LNCAP (cell line): ENCODE measurements around the gene BRI3.

ENCODE experiments used
- CTCF ChIP-seq: fragments of 450-650 bp; IDR thresholded peaks from 2 replicates; pipeline ENCODE4 v1.5.1; 2017; ENCODE audit warnings: mild to moderate bottlenecking

The BRI3 gene

GRCh38 chr7:98305951-98306535 lies 24.6 kb downstream of the BRI3 start:
- no peak for TF ChIP-seq CTCF

- no peak for TF ChIP-seq CTCF
Observed at GRCh38 chr7:98307971-98308466, 26.5 kb downstream of the BRI3 start.

- TF ChIP-seq CTCF = no peak
Observed at GRCh38 chr7:98309566-98309965, 28.1 kb downstream of the BRI3 start.

- TF ChIP-seq CTCF = no peak
Observed at GRCh38 chr7:98312201-98312600, 30.7 kb downstream of the BRI3 start.

GRCh38 chr7:98314469-98314868 lies 33.0 kb downstream of the BRI3 start:
- no peak for TF ChIP-seq CTCF

- TF ChIP-seq CTCF = no peak
Observed at GRCh38 chr7:98315318-98315993, 34.0 kb downstream of the BRI3 start.

- TF ChIP-seq CTCF = no peak
Observed at GRCh38 chr7:98317366-98318040, 36.0 kb downstream of the BRI3 start.
